Esophagus squamous epithelium (tissue), 5 donors: ENCODE data around the gene NCK1. TPM values are rescaled to one million over a fixed set of nuclear protein-coding genes. Genes with fewer than 3 reads are reported as not detected.
"Not testable (repeated sequence)": the region's sequence is repeated elsewhere in the genome, so short reads cannot be mapped to it uniquely, and the experiment has no call there.

ENCODE experiments used
- DNase-seq: peaks from one replicate; lab custom pipeline; 2025; lab: John Stamatoyannopoulos, UW
- H3K27ac ChIP-seq, 4 donors: fragments of 200-600 bp; sonication (generic); one replicate each; pipeline ENCODE4 v1.5.1; 2016 to 2019; ENCODE audit warnings: mild to moderate bottlenecking in 1 of 4
- H3K27me3 ChIP-seq, 4 donors: fragments of 200-600 bp; sonication (generic); 1 replicate in 3 of 4; 2 replicates in 1 of 4; pipeline versions ENCODE4 v1.5.1 to v1.6.0; 2017 to 2021; ENCODE audit warnings: antibody characterized with exemption in 1 of 4
- H3K36me3 ChIP-seq, 3 donors: fragments of 200-600 bp; sonication (generic); one replicate each; pipeline ENCODE4 v1.5.1; 2016 to 2019
- H3K4me1 ChIP-seq, 3 donors: fragments of 200-600 bp; sonication (generic); one replicate each; pipeline ENCODE4 v1.5.1; 2017 to 2019
- H3K4me3 ChIP-seq, 4 donors: fragments of 200-600 bp; sonication (generic); 1 replicate in 3 of 4; 2 replicates in 1 of 4; pipeline ENCODE4 v1.5.1; 2016 to 2019; ENCODE audit warnings: mild to moderate bottlenecking in 2 of 4, moderate library complexity in 1 of 4
- H3K9me3 ChIP-seq, 3 donors: fragments of 200-600 bp; sonication (generic); one replicate each; pipeline ENCODE4 v1.5.1; 2016 to 2019
- CTCF ChIP-seq, 6 experiments: fragments of 450-650 bp in 4 of 6; fragments of 200-600 bp in 2 of 6; sonication (generic) in 2 of 6; IDR thresholded peaks; one replicate each; pipeline ENCODE4 v1.5.1; 2016 to 2019; ENCODE audit warnings: antibody characterized with exemption in 6 of 6, mild to moderate bottlenecking in 4 of 6, moderate library complexity in 4 of 6
- POLR2A ChIP-seq, 4 donors: fragments of 450-650 bp; IDR thresholded peaks; one replicate each; pipeline ENCODE4 v1.6.1; 2017; ENCODE audit warnings: antibody characterized with exemption in 4 of 4, mild to moderate bottlenecking in 4 of 4, moderate library complexity in 3 of 4
- WGBS, 2 donors: methylation state at CpG; one replicate each; pipeline ENCODE4 v1.1.5; 2018; 5-methylcytosine and 5-hydroxymethylcytosine counted together
- intact Hi-C: fragments of 100-400 bp; cut with DNase I; formaldehyde crosslinking; loops from one replicate; pipeline ENCODE4 v1.15.0; 2022
- total RNA-seq, 4 donors: library from RNA; depleted of rRNA; stranded (reverse); fragments of >200 nt; gene quantifications; one replicate each; pipeline ENCODE4 v1.1.0, GENCODE V29; 2016
- donor health status: DM: yes; HTN: yes; CAD: no.

The NCK1 gene
- total RNA-seq, 4 donors from 2014 or later, result 35.6 to 66.1 (median 57.3) TPM

- Histone ChIP-seq H3K27ac (peak overlapping the region; percentile 11 to 60 (median 32)), H3K9me3 (no peaks in the 10 kb centered on the region), H3K4me3 (no peak overlapping the region), H3K27me3 (no peaks in the 10 kb centered on the region), H3K4me1 (peaks cover 3 to 52% (median 14%) of the 10 kb centered on the region in 3 donors), H3K36me3 (peaks cover 0 to 28% (median 0%) of the 10 kb centered on the region in 3 donors)
- WGBS, 2 donors, result 43 to 47% methylated on average over 5 of the region's 5 CpGs
- no peak for DNase-seq
- no peak for TF ChIP-seq CTCF (IDR thresholded peaks at IDR 0.05)
- no peak for TF ChIP-seq POLR2A (IDR thresholded peaks at IDR 0.05)
- intact Hi-C loops, result no loop called here
These were observed 31.9 kb downstream of the NCK1 start for GRCh38 chr3:136893848-136894443.

GRCh38 chr3:136897171-136897570, 35.2 kb downstream of the NCK1 start:
- H3K27ac ChIP-seq, H3K36me3 ChIP-seq, H3K4me3 ChIP-seq, DNase-seq, H3K27me3 ChIP-seq, intact Hi-C loops, H3K9me3 ChIP-seq: not testable (repeated sequence)
- WGBS, 2 donors, result 87 to 94% methylated on average over 1 of the region's 1 CpG
- peaks cover 3 to 58% (median 14%) of the 10 kb centered on the region in 3 donors for H3K4me1 ChIP-seq

- DNase-seq, result no peak
- TF ChIP-seq POLR2A (IDR thresholded peaks at IDR 0.05), result no peak
- no peak for TF ChIP-seq CTCF (IDR thresholded peaks at IDR 0.05)
- H3K27me3 ChIP-seq, result no peaks in the 10 kb centered on the region
- peak overlapping the region in 2 of 4 donors; percentile 0 to 48 for H3K27ac ChIP-seq
- intact Hi-C loops, result no loop called here
- peaks cover 0 to 4% (median 0%) of the 10 kb centered on the region in 3 donors for H3K9me3 ChIP-seq
- H3K36me3 ChIP-seq, result peaks cover 0 to 7% (median 0%) of the 10 kb centered on the region in 3 donors
- H3K4me1 ChIP-seq, result peaks cover 3 to 45% (median 11%) of the 10 kb centered on the region in 3 donors
- no peak overlapping the region for H3K4me3 ChIP-seq
- WGBS, 2 donors, result 78 to 86% methylated on average over 4 of the region's 4 CpGs
These were observed 36.5 kb downstream of the NCK1 start for GRCh38 chr3:136898549-136898948.

- intact Hi-C loops, result no loop called here
- Histone ChIP-seq H3K36me3 (peaks cover 0 to 7% (median 0%) of the 10 kb centered on the region in 3 donors), H3K27me3 (no peaks in the 10 kb centered on the region), H3K4me1 (peaks cover 0 to 41% (median 7%) of the 10 kb centered on the region in 3 donors), H3K27ac (peak overlapping the region in 2 of 4 donors; percentile 0 to 48), H3K9me3 (peaks cover 0 to 8% (median under 1%) of the 10 kb centered on the region in 3 donors), H3K4me3 (no peak overlapping the region)
- 56 to 66% methylated on average over 2 of the region's 2 CpGs for WGBS, 2 donors
- no peak for DNase-seq
- no peak for TF ChIP-seq CTCF (IDR thresholded peaks at IDR 0.05)
- TF ChIP-seq POLR2A (IDR thresholded peaks at IDR 0.05), result no peak
These were observed 36.9 kb downstream of the NCK1 start for GRCh38 chr3:136898954-136899353.

GRCh38 chr3:136899622-136900158, 37.7 kb downstream of the NCK1 start:
- Histone ChIP-seq H3K4me3 (no peak overlapping the region), H3K9me3 (peaks cover 0 to 15% (median 8%) of the 10 kb centered on the region in 3 donors), H3K27me3 (no peaks in the 10 kb centered on the region), H3K27ac (peak overlapping the region in 1 of 4 donors; percentile 2), H3K4me1 (peaks cover 0 to 33% (median 0%) of the 10 kb centered on the region in 3 donors), H3K36me3 (peaks cover 0 to 7% (median 0%) of the 10 kb centered on the region in 3 donors)
- DNase-seq, result no peak
- 47 to 67% methylated on average over 2 of the region's 2 CpGs for WGBS, 2 donors
- intact Hi-C loops, result no loop called here
- TF ChIP-seq POLR2A (IDR thresholded peaks at IDR 0.05) (no peak), CTCF (IDR thresholded peaks at IDR 0.05) (no peak)

- DNase-seq, H3K27ac ChIP-seq, intact Hi-C loops, H3K4me3 ChIP-seq, H3K36me3 ChIP-seq, H3K27me3 ChIP-seq: not testable (repeated sequence)
- Histone ChIP-seq H3K4me1 (peaks cover 0 to 29% (median 0%) of the 10 kb centered on the region in 3 donors), H3K9me3 (peaks cover 0 to 20% (median 8%) of the 10 kb centered on the region in 3 donors)
- WGBS, 2 donors, result 75 to 88% methylated on average over 1 of the region's 1 CpG
These were observed 38.7 kb downstream of the NCK1 start for GRCh38 chr3:136900694-136901093.
